CD4-positive, alpha-beta T cell treated with Interferon gamma for 1 hour (primary cell): ENCODE results near the gene MACROD2.
A peak's percentile ranks its signal among the peaks of the same experiment; 100 is the strongest.

Experiments used
- DNase-seq: peaks from one replicate; pipeline ENCODE4 v3.0.0-alpha.2; 2020

Gene MACROD2

DNA sequence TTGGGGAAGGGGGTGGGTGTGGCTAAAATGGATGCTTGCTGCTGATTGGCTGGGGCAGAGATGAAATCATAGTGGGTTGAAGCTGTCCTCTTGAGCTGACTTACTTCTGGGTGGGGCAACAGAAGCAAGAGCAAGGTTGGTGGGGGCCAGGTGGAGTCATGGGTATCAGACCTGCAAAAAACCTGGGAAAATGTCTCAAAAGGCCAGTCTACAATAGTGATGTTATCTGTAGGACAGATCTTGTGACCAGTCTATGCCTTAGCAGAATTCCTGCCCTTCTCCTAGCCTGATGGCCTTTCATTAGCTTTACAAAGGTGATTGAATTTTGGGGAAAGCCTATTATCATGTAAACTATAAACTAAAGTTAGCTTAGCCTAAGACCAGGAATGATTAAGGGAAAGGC lies 1632.2 kb downstream of the MACROD2 start:
- DNase-seq = no peak

DNA sequence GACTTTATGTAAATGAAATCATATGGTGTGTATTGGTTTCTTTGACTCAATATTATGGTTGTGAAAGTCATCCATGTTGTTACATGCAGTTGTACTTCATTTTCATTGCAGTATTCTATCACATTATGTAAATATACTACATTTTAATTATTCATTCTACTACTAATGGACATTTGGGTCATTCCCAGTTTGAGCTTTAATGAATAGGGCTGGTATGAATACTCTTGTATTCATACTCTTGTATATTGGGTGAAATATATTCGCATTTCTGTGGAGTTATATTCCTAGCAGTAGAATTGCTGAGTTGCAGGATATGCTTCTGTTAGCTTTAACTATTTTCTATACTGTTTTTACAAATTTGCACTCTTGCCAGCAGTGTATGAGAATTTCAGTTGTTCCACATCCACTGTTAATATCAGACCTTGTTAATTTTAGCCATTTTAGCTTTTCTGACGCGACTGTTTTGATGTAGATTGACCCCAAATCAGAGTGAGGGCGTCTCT lies 1633.6 kb downstream of the MACROD2 start:
- DNase-seq = no peak

DNA sequence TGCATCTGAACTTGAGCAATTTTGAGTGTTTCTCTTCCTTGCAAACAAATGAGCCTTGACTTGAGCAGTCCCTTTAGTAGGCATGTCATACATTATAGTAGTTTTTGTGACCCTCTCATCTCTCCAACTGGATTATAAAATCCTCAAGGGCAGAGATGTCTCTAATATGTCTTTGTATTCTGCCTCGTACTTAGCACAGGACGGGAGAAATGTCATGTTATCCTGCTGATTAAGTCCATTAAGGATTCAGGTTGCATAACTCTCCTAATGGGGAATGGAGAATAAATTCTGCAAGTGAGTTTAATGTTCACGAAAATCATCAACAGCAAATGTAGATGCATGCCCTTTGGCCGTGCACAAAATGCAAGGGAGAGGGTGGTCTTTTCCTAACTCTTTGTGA lies 1635.0 kb downstream of the MACROD2 start:
- no peak for DNase-seq

DNA sequence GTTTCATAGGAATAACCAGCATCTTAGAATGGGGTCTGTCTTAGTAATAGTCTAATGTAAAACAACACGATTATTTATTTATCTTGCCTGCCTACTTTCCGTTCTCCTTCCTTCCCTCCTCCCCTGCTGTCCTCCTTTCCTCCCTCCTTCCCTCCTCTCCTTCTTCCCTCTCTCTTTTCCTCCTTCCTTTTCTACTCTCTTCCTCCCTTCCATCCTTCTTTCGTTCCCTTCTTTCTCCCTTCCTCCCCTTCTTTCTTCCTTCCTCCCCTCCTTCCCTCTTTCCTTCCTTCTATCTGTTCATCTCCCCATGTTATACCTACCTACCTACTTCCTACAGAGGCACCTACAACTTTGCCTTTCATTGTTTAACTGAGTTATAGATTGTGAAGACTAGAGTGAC lies 1637.4 kb downstream of the MACROD2 start:
- DNase-seq = no peak

DNA sequence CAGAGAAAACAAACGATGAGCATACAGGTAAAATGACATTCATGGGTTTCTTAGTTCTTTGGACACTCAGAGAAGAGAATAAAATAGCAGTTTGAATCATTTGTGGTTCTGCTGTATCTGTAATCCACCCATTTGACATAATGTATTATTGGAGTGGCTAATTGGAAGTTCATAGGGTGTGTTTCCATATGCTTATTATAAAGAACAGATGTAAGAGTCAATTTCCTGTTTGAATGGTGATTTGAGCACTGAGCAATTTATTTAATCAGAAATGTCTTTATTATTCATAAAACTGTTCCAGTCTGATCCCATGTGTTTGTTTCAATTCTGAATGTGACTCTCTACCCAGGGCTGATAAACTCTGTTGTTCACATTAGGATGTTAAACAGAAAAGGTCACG lies 1638.8 kb downstream of the MACROD2 start:
- DNase-seq = no peak

DNA sequence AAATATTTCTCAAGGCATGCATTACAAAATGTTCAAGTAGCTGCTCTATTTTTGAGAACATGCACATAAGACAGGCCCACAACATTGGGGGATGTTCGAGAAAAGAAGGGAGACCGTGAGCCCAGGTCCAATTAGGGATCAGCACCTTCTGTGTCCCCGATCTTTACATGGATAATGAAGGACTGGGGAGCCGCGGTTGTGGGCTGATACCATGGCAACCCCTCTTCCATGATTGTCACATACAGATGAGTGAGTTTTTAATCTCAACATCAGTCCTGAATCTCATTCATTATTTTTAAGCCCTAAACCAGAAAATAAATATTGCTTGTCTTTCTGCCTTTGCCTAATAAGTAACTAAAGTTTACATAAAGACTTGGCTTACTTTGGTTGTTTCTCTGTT lies 1642.2 kb downstream of the MACROD2 start:
- no peak for DNase-seq

DNA sequence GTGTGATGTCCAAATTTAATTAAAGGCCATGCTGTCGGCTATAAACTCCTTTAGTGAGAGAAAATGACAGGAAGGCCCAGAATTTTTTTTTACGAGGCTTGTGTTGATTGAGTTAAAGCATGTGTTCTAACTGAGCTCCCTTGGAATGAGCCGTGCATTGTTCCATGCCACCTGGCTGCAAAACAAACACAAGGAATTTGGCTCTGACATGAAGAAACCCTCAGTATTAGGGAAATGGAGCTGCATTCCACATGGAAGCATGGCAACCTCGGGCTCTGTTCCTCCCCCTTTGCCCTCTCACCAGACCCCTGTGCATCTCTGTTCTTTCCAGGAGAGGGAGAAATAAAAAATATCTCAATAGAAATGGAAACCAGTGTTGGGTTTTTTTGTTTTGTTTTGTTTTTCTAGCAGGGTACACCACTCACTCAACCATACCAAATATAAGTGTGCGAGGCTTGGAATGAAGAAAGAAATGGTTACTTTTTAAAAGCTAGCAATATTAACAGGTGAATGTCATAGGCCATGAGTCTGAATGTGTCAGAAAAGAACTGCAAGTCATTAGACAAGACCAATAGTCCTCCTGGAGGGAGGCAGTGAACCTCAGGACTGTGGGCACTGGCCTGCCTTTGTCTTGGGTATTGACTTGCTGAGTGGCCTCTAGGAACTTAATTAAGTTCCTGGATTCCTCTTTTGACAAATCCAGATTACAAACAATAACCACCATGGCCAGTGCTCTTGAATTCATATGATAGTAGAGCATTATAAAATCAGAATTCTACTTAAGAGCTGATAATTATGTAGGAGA lies 1642.8 kb downstream of the MACROD2 start:
- DNase-seq = no peak

DNA sequence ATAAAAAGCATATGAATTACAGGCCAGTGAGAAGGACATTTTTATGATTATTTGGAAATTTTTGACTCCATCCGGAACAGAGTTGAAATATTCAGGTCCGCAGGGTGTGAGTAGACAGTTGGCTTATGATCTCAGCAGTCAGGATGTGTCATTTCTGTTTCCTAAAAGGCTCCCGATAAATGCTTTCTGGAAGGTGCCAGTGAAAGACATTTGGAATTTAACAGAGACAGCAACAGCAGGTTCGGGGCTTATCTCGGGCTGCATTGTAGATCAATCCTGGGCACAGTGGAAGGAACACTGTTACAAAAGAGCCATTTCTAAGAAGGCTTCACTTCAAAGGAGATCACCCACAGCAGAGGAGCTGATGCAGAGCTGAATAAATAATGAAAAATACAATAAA lies 1643.5 kb downstream of the MACROD2 start:
- no peak for DNase-seq

DNA sequence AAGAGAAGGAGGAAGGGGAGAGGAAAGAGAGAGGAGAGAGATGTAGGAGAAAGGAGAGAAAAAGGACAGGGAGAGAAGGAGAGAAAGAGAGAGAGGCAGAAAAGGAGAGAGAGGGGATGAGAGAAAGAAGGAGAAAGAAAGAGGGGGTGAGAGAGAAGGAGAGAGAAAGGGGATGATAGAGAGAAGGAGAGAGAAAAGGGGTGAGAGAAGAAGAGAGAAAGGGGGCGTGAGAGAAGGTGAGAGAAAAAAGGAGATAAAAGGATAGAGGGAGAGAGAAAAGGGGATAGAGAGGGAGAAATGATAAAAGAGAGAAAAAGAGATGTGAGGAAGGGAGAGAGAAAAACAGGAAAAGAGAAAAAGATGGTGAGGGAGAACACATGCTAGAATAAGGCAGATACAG lies 1644.5 kb downstream of the MACROD2 start:
- no peak for DNase-seq

DNA sequence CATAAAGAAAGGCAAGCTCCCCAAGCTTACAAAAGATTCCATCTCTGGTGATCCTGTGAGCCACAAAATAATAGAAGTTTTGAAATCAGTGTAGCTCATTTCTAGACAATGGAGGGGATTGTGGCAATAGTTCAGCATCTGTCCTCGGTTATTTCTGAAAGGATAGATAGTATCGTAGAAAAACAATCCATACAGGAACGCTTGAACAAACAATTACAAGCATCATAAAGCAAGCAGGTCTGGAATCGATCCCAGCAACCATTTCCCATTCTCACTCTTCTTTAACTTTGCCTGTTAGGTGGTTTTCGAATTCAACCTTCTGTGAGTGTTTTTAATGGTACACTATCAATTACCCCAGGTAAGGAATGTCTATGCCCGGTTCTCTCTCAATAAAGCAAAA lies 1646.8 kb downstream of the MACROD2 start:
- no peak for DNase-seq

DNA sequence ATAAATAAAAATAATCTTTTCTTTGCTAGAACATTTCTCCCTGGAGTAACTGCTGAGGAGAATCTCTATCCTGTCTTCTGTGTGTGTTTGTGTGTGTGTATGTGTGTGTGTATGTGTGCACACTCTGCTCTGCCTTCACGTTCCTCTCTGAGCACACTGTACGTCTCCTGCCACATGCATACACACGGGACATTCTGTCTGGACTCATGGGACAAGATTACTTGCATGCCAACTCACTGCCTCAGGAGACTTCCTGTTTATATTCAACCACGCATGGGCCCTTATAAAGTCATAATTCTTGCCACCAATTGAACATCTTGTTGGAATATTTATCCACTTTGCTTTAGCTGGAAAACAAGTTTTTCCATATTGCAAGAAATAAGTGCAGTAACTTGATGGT lies 1647.4 kb downstream of the MACROD2 start:
- DNase-seq = no peak

DNA sequence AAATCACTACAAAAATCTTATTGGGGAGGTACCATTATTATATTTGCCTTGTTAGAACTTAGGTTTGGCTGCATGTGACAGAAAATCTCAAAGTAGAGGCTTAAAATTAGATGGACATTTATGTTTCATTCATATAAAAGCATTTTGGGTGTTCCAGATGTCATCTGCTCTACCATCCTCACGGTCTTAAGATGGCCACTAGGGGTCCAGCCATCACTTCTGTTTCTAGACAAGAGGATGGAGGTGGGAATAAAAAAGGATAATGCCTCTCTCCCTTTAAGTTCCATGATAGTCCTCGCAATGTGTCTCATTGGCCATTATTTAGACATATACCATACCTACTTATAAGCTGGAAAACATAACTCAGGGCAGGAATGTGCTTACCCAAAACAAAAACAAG lies 1648.4 kb downstream of the MACROD2 start:
- DNase-seq = no peak

DNA sequence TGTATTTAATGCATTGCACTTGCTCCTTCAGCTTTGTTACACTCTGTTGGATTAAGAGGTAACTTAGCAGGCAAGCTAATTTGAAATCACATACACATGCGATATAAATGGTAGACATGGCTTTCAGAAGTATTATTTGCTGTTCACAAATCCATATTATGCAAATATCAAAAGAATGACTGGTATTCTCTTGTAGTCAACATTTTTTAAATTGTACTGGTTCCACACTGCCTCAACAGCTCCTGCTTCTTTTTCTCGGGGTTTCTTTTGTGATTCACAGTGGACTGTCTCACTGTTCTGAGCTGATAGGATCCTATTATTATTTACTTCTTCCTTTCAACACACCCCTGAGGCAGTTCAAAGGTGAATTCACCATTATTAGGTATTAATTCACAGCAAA lies 1650.5 kb downstream of the MACROD2 start:
- no peak for DNase-seq

DNA sequence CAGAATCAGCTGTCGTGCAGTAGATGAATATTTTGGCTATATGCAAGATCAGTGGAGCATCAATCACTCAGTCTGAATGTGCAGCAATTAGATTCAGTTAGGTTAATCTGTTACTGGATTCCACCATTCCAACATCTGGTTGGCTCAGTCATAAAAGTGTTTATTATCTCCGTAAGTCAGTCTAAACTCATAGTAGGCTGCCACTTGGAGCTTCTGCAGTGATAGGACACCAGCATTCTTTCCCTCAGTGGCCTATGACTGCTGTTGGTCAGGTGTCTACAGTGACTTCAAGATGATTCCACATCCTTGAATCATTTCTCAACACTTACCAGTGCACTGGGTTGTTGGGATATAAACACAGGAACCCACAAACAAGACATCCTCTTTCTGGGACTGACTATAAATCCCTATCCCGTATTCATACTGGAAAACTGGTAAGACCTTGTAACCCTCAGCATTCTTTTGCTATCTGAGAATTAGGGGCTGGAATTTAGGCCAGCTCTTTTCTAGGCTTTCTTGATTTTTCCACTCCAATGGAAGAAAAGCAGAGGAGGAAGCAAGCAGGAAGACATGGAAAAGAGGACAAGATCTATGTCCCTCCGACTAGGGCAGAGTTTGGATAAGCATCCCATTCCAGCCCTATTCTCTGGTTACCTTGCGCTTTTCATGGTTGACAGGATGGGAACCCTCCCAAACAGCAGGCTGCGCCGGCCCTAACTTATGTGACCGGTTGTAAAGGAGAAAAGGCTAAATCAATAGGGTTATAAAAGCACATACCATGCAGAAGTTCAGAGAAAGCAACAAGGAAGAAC lies 1658.3 kb downstream of the MACROD2 start:
- DNase-seq = no peak

DNA sequence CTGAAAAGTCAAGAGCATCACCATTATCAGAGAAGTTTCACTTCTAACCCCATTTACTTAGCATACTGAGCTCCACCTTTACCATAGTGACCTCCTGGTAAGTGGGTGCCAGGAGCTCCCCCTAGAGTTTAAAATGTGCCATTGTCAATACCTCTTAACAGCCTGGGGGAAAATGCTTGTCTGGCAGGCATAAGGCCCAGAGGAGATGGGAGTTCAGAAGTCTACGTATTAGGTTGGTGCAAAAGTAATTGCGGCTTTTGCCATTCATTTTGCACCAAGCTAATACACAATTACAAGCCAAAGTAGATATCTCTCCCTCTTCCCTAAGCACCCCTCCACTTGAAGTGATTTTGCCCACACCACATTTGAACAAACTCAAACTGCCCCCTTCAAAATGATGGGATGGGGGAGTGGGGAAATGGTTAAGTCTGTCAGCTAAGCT lies 1658.9 kb downstream of the MACROD2 start:
- peak; percentile 7 for DNase-seq

DNA sequence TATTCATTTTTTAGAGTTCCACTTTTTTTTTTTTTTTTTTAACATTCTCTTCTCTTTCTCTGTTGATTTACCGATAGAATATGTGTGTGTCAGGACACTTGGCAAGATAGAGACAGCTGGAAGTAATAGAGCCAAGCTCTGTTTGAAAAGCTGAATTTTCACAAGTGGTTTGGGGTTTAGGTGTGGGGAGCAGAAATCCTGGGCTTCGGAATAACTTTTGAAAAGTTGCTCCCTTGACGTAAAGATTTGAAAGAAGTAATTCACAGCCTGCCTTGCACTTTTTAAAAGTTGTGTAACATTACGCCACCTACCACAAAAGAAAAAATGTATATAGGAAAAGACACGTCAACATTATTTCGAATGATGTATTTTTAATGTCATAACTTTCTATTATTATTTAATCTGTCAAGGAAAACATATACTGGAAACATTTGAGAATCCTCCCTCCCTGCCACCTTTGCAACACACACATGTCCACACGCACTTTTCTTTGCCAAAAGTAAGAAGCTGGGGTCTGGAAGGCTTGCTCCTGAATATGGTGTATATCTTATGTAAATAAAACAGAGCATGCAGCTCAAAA lies 1660.1 kb downstream of the MACROD2 start:
- no peak for DNase-seq

DNA sequence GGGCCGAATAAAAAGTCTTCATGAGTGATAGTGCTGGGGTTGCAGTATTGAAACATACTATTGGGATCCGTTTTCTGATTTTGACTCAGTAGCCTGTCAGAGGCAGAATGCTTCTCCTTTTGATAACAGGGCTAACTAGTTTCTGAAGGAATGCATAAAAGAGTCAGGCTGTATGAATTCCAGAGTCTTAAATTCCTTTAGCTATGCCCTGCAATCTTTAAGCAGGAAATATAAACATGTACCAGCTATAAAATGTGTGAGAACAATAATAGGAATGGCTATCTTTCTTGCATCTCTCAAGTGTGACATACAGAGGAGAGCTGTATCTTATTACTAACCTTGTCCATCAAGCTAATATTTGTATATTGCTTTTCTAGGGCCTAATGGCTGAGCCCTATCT lies 1660.8 kb downstream of the MACROD2 start:
- DNase-seq = no peak

DNA sequence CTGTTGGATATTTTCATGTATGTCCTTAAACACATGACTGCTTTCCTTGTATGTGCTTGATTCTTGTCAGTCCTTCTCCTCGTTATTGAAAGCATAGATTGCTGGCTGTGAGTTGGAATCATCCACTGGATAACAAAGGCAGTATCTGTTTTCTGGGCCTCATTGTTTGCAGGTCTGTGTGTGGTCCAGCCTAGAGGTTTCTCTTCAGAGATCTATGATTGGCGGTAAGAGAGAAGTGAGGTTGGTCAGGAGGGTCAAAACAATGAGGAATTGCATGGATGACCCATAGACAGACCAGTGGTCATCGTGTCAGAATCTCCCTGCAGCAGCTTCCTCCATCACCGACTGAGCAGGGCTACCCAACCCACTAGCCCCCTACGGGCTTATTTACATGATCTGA lies 1663.0 kb downstream of the MACROD2 start:
- no peak for DNase-seq

DNA sequence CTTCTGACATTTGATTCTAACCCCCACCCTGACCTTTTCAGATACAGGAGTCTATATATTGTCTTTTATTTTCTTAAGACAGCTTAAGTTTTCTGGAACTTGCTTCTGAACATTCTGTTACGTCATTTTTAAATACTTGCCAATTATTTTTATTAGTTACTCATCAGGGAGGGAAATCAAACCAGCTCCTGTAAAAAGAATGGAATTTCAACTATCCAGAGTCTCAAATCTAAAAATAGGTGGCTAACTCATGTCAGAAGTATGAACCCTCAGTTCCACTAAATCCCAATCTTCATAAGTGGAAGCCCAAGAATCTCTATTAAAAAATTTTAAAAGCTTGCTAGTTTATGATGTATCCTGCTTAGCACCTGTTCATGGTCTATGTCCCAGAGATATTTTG lies 1677.9 kb downstream of the MACROD2 start:
- no peak for DNase-seq

DNA sequence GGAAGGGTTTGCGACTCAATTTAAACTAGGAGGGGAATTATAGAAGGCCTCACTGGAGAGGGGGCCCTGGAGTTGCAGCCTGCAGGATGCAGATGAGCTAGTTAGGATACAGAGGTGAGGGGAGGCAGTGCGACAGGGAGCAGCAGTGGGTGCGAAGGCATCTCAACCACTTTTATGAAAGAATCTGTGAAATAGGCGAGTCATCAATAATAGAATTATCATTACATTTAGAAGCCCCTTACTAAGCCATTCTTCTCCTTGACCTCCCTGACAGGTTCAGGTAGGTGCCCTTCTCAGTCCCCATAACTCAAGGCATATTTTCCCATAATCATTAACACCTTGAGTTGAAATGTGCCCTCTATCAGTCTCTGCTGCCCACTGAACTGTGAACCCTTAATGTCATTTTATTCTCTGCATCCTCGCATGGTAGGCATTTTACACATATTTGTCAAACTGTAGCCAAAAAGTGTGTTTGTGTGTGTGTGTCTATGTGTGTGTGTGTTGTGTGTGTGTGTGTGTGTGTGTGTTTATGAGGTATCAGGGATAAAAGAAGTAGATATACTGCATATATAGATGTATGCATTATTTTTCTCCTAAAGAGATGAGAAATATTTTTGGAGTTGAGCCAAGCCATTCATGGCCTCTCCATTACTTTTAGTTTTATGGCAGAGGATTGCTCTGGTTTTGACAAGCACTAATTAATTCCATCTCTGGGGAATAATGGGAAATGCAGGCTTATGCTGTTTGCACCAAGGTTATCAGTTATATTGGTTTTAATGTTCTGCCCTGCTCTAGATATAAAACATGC lies 1679.1 kb downstream of the MACROD2 start:
- DNase-seq = no peak

DNA sequence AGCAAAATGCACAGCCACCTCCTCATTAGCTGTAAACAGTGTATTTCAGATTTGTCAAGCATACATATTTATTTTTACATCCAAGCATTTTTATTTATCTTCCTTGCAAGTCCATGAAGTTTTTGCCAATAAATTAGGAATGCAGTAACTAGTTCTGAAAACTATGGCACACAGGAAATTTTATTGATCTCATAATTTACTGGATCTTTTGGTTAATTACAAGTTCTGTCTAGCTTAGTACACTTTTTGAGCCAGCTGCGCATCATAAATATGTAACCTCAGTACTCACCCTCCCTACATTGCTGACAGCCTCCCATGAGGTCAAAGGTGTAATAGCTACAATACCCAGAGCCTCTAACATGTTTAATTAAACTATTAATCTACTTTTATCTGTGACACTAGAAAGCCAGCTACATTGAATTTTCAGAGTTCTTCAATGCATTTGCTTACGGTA lies 1679.8 kb downstream of the MACROD2 start:
- no peak for DNase-seq

DNA sequence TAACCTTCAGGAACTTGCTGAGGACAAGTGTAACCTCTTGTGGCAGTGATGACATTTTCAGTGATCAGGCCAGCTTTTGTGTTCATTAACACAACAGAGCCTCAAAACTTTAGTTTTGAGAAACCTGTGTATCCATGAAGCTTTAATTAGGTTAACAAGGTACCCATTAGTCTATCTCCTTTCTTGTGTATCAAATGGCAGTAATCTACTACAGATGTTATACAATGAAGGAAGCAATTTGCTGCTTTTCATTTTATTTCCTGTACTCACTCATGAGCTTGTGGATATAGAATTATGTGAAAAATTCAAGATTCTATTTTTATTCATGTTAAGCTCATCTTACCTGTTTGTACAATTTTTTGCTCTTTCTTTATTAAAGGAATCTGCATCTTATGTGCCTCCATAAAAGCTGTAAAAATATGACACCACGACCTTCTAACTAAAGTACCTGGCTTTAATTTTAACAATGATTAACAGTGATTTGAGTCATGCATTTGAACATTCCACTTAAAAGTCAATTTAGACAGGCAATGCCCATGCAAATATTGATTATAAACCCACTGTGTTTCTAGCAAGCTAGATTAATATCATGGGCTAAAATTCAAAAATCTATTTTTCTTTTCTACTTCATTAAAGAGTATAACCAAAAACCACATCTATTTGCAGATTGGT lies 1680.6 kb downstream of the MACROD2 start:
- no peak for DNase-seq
